OCI-LY7 (cell line): Measurements from ENCODE around the gene UGT1A10. TPM values are rescaled to one million over a fixed set of nuclear protein-coding genes. Genes with fewer than 3 reads are reported as not detected.

Experiments
- BruUV-seq: library from RNA; stranded (reverse); fragments of 400-500 nt; replicated peaks from 2 replicates; lab custom pipeline; 2021; lab: Mats Ljungman, UMichigan
- CTCF ChIA-PET: fragments of 300-600 bp; sonication (Branson Sonifier 250); formaldehyde crosslinking; loops from one replicate; lab custom pipeline; 2022; ENCODE audit warnings: antibody characterized with exemption; ENCODE audit not compliant: unreplicated experiment; lab: Charles Lee
- POLR2A ChIA-PET: fragments of 300-600 bp; sonication (Branson Sonifier 250); formaldehyde crosslinking; loops from one replicate; lab custom pipeline; 2022; ENCODE audit warnings: antibody characterized with exemption; lab: Charles Lee
- DNase-seq: peaks from one replicate; pipeline ENCODE4 v3.0.0-alpha.2; 2015; ENCODE audit warnings: low spot score
- H2AFZ ChIP-seq: fragments of 200-600 bp; sonication (generic), shearing (Covaris generic); 2 replicates; pipeline ENCODE4 v1.6.1; 2014; ENCODE audit warnings: mild to moderate bottlenecking, antibody characterized with exemption, low read length, moderate library complexity
- H3K27ac ChIP-seq: fragments of 200-600 bp; sonication (generic); 2 replicates; pipeline ENCODE4 v1.5.1; 2014; ENCODE audit warnings: mixed run types, low read depth, mild to moderate bottlenecking, moderate library complexity, low read length, inconsistent platforms; ENCODE audit not compliant: poor library complexity, severe bottlenecking
- H3K36me3 ChIP-seq: fragments of 200-600 bp; sonication (generic); 2 replicates; pipeline ENCODE4 v1.6.1; 2014; ENCODE audit warnings: mild to moderate bottlenecking, antibody characterized with exemption, low read length, moderate library complexity, mixed read lengths; ENCODE audit not compliant: insufficient read depth
- H3K4me1 ChIP-seq: fragments of 200-600 bp; sonication (generic); 2 replicates; pipeline ENCODE4 v1.5.1; 2014; ENCODE audit warnings: mild to moderate bottlenecking, low read length; ENCODE audit not compliant: insufficient read depth, poor library complexity, severe bottlenecking
- H3K4me2 ChIP-seq: fragments of 200-600 bp; sonication (generic); 2 replicates; pipeline ENCODE4 v1.6.1; 2014; ENCODE audit warnings: mild to moderate bottlenecking, low read length
- H3K4me3 ChIP-seq: fragments of 200-600 bp; sonication (generic); 2 replicates; pipeline ENCODE4 v1.5.1; 2014; ENCODE audit warnings: mild to moderate bottlenecking, low read depth, low read length; ENCODE audit not compliant: poor library complexity, severe bottlenecking
- H3K79me2 ChIP-seq: fragments of 200-600 bp; sonication (generic); 2 replicates; pipeline ENCODE4 v1.6.1; 2016; ENCODE audit warnings: low read depth, mild to moderate bottlenecking, low read length, moderate library complexity, mixed read lengths; ENCODE audit not compliant: insufficient read depth
- H3K9me2 ChIP-seq: fragments of 200-600 bp; sonication (generic); 2 replicates; pipeline ENCODE4 v1.6.1; 2016; ENCODE audit warnings: mild to moderate bottlenecking, low read length, mixed read lengths; ENCODE audit not compliant: insufficient read depth
- H3K9me3 ChIP-seq: fragments of 200-600 bp; sonication (generic); 2 replicates; pipeline ENCODE4 v1.6.1; 2014; ENCODE audit warnings: mild to moderate bottlenecking, mixed run types, low read length, mixed read lengths
- H4K20me1 ChIP-seq: fragments of 200-600 bp; sonication (generic); 2 replicates; pipeline ENCODE4 v1.6.1; 2014; ENCODE audit warnings: mild to moderate bottlenecking, antibody characterized with exemption, low read length, moderate library complexity, mixed read lengths; ENCODE audit not compliant: insufficient read depth
- CTCF ChIP-seq: fragments of 200-600 bp; sonication (generic); conservative IDR thresholded peaks from 2 replicates; pipeline ENCODE4 v1.5.1; 2014; ENCODE audit warnings: mild to moderate bottlenecking, antibody characterized with exemption, low read length, moderate library complexity, mixed read lengths
- EZH2phosphoT487 ChIP-seq: fragments of 200-600 bp; sonication (generic); IDR thresholded peaks from 2 replicates; pipeline ENCODE4 v1.6.1; 2018; ENCODE audit warnings: low read depth, borderline replicate concordance, mild to moderate bottlenecking, mixed run types, antibody characterized with exemption, low read length, moderate library complexity, mixed read lengths
- intact Hi-C: fragments of 100-400 bp; cut with micrococcal nuclease; formaldehyde crosslinking; loops from one replicate; pipeline ENCODE4 v1.10.0; 2022; ENCODE audit not compliant: unreplicated experiment
- total RNA-seq, 2 experiments: library from RNA; depleted of rRNA in 1 of 2; stranded (reverse); fragments of >200 nt in 1 of 2; shearing (Covaris generic) in 1 of 2; gene quantifications; 2 replicates each; pipeline ENCODE4 v1.2.3, GENCODE V29; 2014 to 2022

The UGT1A10 gene
- total RNA-seq, 2 experiments from 2014 or later: not detected

GRCh38 chr2:233815861-233816260, 179.6 kb downstream of the UGT1A10 start:
- intact Hi-C loops: no loop called here
- no peaks in the 10 kb centered on the region for H4K20me1 ChIP-seq
- no peak overlapping the region for H3K27ac ChIP-seq
- no peak overlapping the region for H2AFZ ChIP-seq
- no peaks in the 10 kb centered on the region for H3K4me1 ChIP-seq
- ChIA-PET CTCF (no interaction called here), POLR2A (interaction anchor here (0.7 kb wide), 1 partner anchor 1217 kb away, joined by 3 read pairs; no protein-coding TSS in a partner anchor)
- H3K4me3 ChIP-seq: no peak overlapping the region
- no peaks in the 10 kb centered on the region for H3K36me3 ChIP-seq
- no peaks in the 10 kb centered on the region for H3K9me3 ChIP-seq
- no peaks in the 10 kb centered on the region for H3K9me2 ChIP-seq
- TF ChIP-seq EZH2phosphoT487 (no peak), CTCF (no peak)
- H3K79me2 ChIP-seq: no peaks in the 10 kb centered on the region
- no peak overlapping the region for H3K4me2 ChIP-seq
- DNase-seq: no peak
- no TSS peak for BruUV-seq

GRCh38 chr2:233816334-233816733, 180.1 kb downstream of the UGT1A10 start:
- CTCF ChIA-PET: interaction anchor here (1.0 kb wide), 1 partner anchor 48 kb away, joined by 3 read pairs; no protein-coding TSS in a partner anchor
- POLR2A ChIA-PET: interaction anchor here (0.7 kb wide), 1 partner anchor 1216 kb away, joined by 3 read pairs; no protein-coding TSS in a partner anchor

More at GRCh38 chr2:233816334-233816733, 180.1 kb downstream of the UGT1A10 start:
- Histone ChIP-seq H3K4me2 (no peak overlapping the region), H4K20me1 (no peaks in the 10 kb centered on the region), H3K4me1 (no peaks in the 10 kb centered on the region), H3K27ac (no peak overlapping the region), H3K4me3 (no peak overlapping the region), H2AFZ (no peak overlapping the region), H3K9me2 (no peaks in the 10 kb centered on the region), H3K79me2 (no peaks in the 10 kb centered on the region), H3K9me3 (no peaks in the 10 kb centered on the region), H3K36me3 (no peaks in the 10 kb centered on the region)
- TF ChIP-seq CTCF (no peak), EZH2phosphoT487 (no peak)
- intact Hi-C loops: no loop called here
- BruUV-seq: no TSS peak
- DNase-seq: no peak
